HG03457 (cell line): ENCODE data around the gene PPIL4.
A peak's percentile ranks its signal among the peaks of the same experiment; 100 is the strongest.

Experiments
- ATAC-seq: cut with Tn5 transposase; IDR thresholded peaks from one replicate; pipeline ENCODE4 v1.9.1; 2021; ENCODE audit warnings: moderate number of reproducible peaks; ENCODE audit not compliant: unreplicated experiment

The PPIL4 gene

DNA sequence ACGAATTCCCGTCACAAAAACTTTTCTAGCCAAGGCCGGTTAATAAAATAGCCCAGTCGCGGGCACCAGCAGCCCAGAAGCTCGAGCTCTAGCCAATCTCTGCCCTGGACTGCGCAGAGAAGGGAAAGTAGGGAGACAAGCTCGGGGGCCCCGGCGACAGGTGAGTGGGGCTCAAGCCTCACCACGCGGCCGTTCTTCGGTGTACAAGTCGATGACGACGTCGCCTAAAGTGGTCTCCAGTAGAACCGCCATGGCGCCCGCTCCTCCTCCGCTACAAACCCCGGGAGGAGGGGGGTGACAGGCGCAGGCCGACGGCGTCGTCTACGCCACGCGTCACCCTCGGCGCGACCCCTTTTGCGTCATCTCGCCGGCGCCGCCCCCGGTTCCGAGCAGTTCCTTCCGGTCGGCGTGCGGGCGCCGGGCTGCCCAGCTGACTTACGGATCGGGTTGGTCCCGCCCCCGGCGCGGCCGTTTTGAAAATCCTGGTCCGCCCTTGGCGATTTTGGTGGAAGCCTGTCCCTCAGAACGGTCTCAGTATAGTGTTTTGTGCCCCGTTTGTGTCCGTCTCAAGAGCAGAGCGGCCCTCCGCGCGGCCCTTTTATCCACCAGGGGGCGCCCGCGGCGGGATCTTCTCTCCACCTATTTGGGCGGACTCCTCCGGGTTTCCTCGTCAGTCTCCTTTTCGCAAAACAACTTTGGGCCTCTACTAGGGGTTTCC, at the start of gene PPIL4:
TSS of gene PPIL4 (minus strand) at position 290 of the 718 bp plus-strand sequence. CDS start at position 252, 38 bp downstream.
- peak; percentile 80 for ATAC-seq

DNA sequence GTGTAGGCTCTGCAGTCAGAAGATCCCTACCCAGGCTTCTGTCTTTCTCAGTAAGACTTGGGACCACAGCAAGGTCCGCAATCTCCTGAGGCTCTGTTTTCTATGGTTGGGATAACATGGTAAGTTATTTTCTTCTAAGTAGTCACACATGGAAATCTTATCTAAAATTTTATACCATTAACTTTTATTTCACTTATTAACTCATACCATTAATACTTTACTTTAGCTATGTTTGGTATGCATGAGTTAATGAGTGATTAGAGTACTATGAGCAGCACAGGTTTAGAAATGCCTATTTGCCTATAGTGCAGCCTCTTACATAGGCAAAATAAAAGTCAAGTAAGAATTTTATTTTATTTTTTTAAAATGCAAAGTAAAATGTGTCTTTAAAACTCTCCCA, 47.6 kb upstream of the PPIL4 start:
- no peak for ATAC-seq

DNA sequence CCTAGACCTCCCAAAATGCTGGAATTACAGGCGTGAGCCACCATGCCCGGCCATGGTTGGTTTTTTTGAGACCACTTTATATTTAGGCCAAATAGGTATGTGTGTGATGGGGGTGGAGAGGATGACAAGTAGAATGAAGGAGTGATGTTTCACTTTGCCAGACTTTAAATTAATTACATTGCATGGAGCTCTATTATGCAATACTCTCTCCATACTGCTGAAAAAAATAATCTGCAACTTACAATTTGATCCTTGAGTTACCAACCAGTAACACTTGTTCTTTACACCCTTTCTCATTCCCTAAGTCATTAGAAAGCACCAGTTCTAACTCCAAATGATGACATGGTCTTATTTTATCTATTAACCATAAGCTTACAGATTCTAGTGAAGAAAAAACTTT, 47.1 kb upstream of the PPIL4 start:
- ATAC-seq: no peak

GRCh38 chr6:149586149-149586548, 40.3 kb upstream of the PPIL4 start:
- no peak for ATAC-seq

DNA sequence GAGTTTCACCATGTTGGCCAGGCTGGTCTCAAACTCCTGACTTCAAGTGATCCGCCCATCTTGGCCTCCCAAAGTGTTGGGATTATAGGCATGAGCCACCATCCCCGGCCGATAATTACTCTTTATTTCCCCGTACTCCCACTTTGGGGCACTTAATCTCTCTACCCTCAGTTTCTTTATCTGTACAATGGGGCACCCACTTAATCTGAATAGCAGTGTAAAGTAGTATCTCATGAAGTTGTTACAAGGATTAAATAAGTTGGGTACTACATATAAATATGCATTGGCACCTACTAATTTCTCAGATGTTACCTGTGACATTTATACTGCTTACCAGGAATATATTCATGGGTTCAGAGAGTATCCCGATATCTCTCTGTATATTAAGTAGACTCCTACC, 35.5 kb upstream of the PPIL4 start:
- no peak for ATAC-seq

- ATAC-seq: no peak
Observed at GRCh38 chr6:149580880-149581279, 35.0 kb upstream of the PPIL4 start.

DNA sequence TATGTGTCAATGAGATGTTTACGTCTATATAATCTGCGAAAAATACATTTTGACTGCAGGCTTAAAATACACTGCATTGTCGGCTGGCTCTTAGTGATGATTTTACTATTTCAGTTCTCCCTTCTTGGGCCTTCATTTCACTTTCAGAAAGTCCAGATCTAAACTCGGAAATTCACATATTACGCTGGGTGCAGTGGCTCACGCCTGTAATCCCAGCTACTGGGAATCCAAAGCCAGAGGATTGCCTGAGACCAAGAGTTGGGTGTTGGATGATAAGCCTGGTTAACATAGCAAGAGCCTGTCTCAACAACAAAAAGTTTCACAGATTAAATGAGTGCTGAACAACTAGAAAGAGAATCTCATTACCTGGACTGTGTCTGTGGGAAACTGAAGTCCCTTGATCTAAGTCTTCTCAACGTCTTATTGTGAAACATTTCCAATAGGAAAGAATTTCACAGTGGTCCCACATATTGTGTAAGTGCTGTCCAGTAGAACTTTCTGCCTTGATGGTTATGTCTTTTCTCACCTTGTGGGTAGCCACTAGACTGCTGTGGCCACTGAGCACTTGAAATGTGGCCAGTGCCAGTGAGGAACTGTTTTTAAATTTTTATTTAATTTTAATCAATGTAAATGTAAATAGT, 22.2 kb upstream of the PPIL4 start:
- no peak for ATAC-seq

GRCh38 chr6:149567194-149567586, 21.3 kb upstream of the PPIL4 start:
- ATAC-seq: no peak

- ATAC-seq: no peak
Observed at GRCh38 chr6:149566410-149567193, 20.8 kb upstream of the PPIL4 start.

- peak; percentile 81 for ATAC-seq
Observed at GRCh38 chr6:149565527-149566409, 19.9 kb upstream of the PPIL4 start, which contains the start of gene GINM1. GINM1 (plus strand) TSS chr6:149566375; CDS start chr6:149566415, 40 bp downstream.

GRCh38 chr6:149563928-149564325, 18.1 kb upstream of the PPIL4 start:
- ATAC-seq: no peak

GRCh38 chr6:149563203-149563927, 17.5 kb upstream of the PPIL4 start:
- ATAC-seq: no peak

GRCh38 chr6:149560736-149561135, 14.9 kb upstream of the PPIL4 start:
- no peak for ATAC-seq

DNA sequence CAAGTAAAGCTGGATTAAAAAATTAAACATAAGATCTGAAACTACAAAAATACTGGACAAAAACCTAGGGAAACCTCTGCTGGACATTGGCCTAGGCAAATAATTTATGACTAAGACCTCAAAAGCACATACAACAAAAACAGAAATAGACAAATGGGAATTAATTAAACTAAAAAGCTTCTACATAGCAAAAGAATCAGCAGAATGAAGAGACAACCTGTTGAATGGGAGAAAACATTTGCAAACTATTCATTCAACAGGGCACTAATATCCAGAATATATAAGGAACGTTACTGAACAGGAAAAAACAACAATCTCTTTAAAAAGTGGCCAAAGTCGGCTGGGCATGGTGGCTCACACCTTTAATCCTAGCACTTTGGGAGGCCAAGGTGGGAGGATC, 13.5 kb upstream of the PPIL4 start:
- ATAC-seq: no peak

GRCh38 chr6:149558029-149558428, 12.2 kb upstream of the PPIL4 start:
- no peak for ATAC-seq

- ATAC-seq: no peak
Observed at GRCh38 chr6:149551920-149552319, 6.1 kb upstream of the PPIL4 start.

DNA sequence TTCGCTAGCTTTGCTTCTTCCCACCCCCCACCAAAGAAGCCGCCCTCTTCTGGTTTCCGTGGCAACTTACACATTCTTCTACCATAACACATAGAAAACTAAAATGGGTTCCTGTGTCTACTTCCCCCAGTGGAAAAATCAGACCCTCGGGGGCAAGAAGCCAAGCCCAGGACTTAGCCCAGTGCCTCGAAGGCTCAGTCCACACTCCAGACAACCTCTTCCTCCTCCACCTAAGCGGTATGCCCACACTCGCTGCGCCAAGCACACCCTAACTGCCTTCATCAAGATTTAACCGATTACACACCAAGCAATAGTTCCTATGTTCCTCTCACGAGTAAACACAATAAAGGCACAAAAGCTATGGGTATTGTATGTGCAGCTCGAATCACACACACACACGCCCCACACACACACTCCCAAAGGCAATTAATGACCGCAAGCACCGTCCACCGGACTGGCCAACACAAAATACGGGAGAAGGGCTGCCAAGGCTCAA, 537 bp downstream of the PPIL4 start:
- ATAC-seq: no peak

- ATAC-seq: no peak
Observed at GRCh38 chr6:149544646-149545257, 1.1 kb downstream of the PPIL4 start.

DNA sequence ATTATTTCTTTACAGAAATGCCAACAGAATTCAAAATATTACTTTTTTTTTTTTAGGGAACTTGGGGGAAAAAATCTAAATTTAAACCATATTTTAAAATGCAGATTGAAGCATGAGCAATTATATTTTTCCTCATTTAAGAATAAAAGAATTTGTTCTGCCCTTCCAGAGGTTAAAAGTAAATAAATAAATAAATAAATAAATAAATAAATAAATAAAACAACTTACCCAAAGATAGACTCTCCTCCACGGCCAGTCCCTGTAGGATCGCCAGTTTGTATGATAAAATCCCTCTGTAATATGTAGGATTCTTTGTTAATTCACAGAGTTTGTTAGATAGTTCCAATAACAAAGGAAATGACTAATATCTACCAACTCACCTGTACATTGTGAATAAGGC, 4.7 kb downstream of the PPIL4 start:
- no peak for ATAC-seq

DNA sequence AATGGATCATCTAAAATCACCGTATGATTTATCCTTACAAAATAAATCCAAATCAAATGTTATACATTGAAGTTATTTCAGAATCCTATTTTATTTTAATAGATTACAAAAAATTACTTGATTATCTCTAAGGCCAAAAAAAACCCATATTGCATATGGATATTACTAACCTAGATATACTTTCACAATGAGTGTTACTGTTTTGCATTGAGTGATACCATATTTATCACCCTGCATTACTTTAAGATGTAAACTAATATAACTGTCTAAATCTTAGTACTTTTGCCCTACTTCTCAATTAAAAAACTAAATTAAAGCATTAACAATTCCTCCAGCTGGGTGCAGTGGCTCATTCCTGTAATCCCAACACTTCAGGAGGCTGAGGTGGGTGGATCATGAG, 11.1 kb downstream of the PPIL4 start:
- ATAC-seq: no peak
